Left lung (tissue), 10 donors: ENCODE measurements around the gene PRIMPOL. TPM values are rescaled to one million over a fixed set of nuclear protein-coding genes. Genes with fewer than 3 reads are reported as not detected.
"Not testable (repeated sequence)": the region's sequence is repeated elsewhere in the genome, so short reads cannot be mapped to it uniquely, and the experiment has no call there.

Experiments used
- ATAC-seq: fragments of 200-7000 bp; cut with Tn5 transposase; one replicate; pipeline ENCODE4 v1.9.1; 2020; ENCODE audit warnings: moderate library complexity
- DNase-seq, 4 donors: peaks; one replicate each; pipeline ENCODE4 v3.0.0-alpha.2; 2013 to 2020
- H3K27ac ChIP-seq, 2 donors: fragments of 200-600 bp; sonication (generic) in 1 of 2; one replicate each; pipeline versions ENCODE4 v1.5.0 to v1.8.0; 2020 to 2021
- H3K27me3 ChIP-seq, 2 donors: fragments of 200-600 bp; sonication (generic) in 1 of 2; one replicate each; pipeline versions ENCODE4 v1.5.0 to v1.8.0; 2020 to 2021
- H3K36me3 ChIP-seq, 2 donors: fragments of 200-600 bp; sonication (generic) in 1 of 2; one replicate each; pipeline versions ENCODE4 v1.5.0 to v1.8.0; 2020 to 2021
- H3K4me1 ChIP-seq, 2 donors: fragments of 200-600 bp; one replicate each; pipeline ENCODE4 v1.8.0; 2021
- H3K4me3 ChIP-seq, 2 donors: fragments of 200-600 bp; sonication (generic) in 1 of 2; one replicate each; pipeline versions ENCODE4 v1.5.0 to v1.8.0; 2020 to 2021; ENCODE audit warnings: mild to moderate bottlenecking in 1 of 2
- H3K9me3 ChIP-seq, 2 donors: fragments of 200-600 bp; sonication (generic) in 1 of 2; one replicate each; pipeline versions ENCODE4 v1.5.0 to v1.8.0; 2020 to 2021
- CTCF ChIP-seq, 2 donors: fragments of 200-600 bp; sonication (generic) in 1 of 2; IDR thresholded peaks; one replicate each; pipeline versions ENCODE4 v1.5.0 to v1.8.0; 2021; ENCODE audit warnings: antibody characterized with exemption in 2 of 2
- intact Hi-C, 2 donors: fragments of 100-400 bp; cut with DNase I; formaldehyde crosslinking; loops; one replicate each; pipeline versions ENCODE4 v1.11.2 to v1.14.2; 2022
- polyA plus RNA-seq, 6 donors: library from polyadenylated mRNA; unstranded; fragments of 120-200 nt; gene quantifications; one replicate each; pipeline ENCODE4 v1.2.1, GENCODE V29; 2013; ENCODE audit not compliant: insufficient read length in 6 of 6
- total RNA-seq, 2 donors: library from RNA; stranded (reverse); fragmentation: NEBNext Ultra II Directional; extraction: Animal tissue kit (Norgen Biotek cat#: 25700); gene quantifications; one replicate each; pipeline ENCODE4 v1.2.1, GENCODE V29; 2021
- donor health status: DM: no; HTN: yes; CAD: no.
- donor health status: DM: no; HTN: no; CAD: no.

PRIMPOL gene
- total and polyA plus RNA-seq, 8 donors, result 11.8 to 49.1 (median 40.2) TPM

GRCh38 chr4:184651899-184652298 lies 2.4 kb downstream of the PRIMPOL start:
- no peak for TF ChIP-seq CTCF (IDR thresholded peaks at IDR 0.05)
- DNase-seq (no peak), ATAC-seq (no peak)
- Histone ChIP-seq H3K27ac (no peak overlapping the region), H3K27me3 (no peaks in the 10 kb centered on the region), H3K9me3 (no peaks in the 10 kb centered on the region), H3K4me3 (no peak overlapping the region), H3K36me3 (no peaks in the 10 kb centered on the region), H3K4me1 (peaks cover 13 to 33% of the 10 kb centered on the region in 2 donors)
- intact Hi-C loops, result no loop called here

GRCh38 chr4:184652681-184653080 lies 3.1 kb downstream of the PRIMPOL start:
- H3K27me3 ChIP-seq, ATAC-seq, H3K27ac ChIP-seq, intact Hi-C loops, H3K4me3 ChIP-seq, H3K9me3 ChIP-seq, H3K36me3 ChIP-seq, DNase-seq: not testable (repeated sequence)
- peaks cover 7 to 33% of the 10 kb centered on the region in 2 donors for H3K4me1 ChIP-seq

GRCh38 chr4:184653650-184654049 lies 4.1 kb downstream of the PRIMPOL start:
- H3K27ac ChIP-seq, result no peak overlapping the region
- no peaks in the 10 kb centered on the region for H3K9me3 ChIP-seq
- DNase-seq (no peak), ATAC-seq (no peak)
- TF ChIP-seq CTCF (IDR thresholded peaks at IDR 0.05), result no peak
- H3K4me3 ChIP-seq, result no peak overlapping the region
- intact Hi-C loops, result no loop called here
- peaks cover 4 to 26% of the 10 kb centered on the region in 2 donors for H3K4me1 ChIP-seq
- no peaks in the 10 kb centered on the region for H3K27me3 ChIP-seq
- H3K36me3 ChIP-seq, result no peaks in the 10 kb centered on the region

DNA sequence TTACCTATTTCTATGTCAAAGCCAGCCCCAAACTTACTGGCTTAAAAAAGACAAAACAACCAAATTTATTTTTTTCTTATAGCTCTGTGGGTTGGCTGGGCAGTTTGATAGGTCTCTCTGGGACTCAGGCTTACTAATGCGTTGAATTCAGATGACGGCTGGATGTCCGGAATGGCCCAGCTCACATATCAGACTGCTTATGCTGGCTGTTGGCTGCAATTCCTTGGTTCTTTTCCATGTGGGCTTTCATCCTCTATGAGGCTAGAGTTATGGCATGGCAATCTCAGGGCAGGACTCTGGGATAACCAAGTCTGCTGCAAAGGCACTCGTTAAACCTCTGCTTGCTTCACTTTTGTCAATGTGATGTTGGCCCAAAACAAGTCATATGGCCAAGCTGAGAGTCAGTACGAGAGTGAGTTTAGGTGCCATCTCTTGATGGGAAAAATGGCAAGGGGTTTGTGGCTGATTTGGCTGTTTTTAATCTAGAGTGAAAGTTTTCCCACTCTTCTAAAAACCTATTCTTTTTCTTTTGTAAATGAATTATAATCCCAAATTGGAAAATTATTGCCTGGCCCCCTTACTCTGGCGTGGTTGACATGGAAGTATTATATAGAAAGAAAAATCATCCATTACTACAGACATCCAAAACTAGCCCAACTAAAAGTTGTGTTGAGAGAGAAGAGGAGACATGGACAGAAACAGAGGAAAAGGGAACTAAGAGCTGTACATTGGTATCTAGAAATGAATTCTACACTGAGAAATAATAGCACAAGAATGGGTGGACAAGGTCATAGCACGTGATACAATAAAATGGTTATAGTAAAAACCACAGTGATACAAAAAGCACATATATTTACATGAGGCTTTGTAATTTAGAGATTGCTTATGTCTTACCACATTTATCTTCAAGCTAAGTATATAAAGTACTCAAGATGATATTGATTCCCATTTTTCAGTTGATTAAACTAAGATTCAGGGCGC lies 6.6 kb downstream of the PRIMPOL start:
- Histone ChIP-seq H3K4me3 (no peak overlapping the region), H3K27ac (no peak overlapping the region), H3K36me3 (peaks cover 0 to 13% of the 10 kb centered on the region in 2 donors), H3K9me3 (no peaks in the 10 kb centered on the region), H3K27me3 (no peaks in the 10 kb centered on the region), H3K4me1 (peaks cover 0 to 12% of the 10 kb centered on the region in 2 donors)
- TF ChIP-seq CTCF (IDR thresholded peaks at IDR 0.05), result no peak
- ATAC-seq, result no peak
- no peak for DNase-seq
- intact Hi-C loops, result no loop called here

DNA sequence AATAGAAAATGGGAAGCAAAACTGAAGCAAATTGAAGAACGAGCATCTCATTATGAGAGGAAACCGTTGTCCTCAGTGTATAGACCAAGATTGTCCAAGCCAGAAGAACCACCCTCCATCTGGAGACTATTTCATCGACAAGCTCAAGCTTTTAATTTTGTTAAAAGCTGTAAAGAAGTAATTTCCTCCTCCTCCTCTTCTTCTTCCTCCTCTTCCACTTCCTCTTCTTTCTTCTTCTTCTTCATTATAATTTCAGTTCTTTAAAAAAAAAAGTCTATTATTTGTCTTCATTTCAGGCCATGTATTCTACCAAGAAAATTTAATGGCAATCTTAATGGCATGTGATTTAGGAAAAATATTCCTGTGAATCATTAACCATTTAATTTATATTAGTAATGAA lies 7.6 kb downstream of the PRIMPOL start:
- intact Hi-C loops, result no loop called here
- Histone ChIP-seq H3K27ac (no peak overlapping the region), H3K4me1 (peaks cover 0 to 9% of the 10 kb centered on the region in 2 donors), H3K9me3 (no peaks in the 10 kb centered on the region), H3K27me3 (no peaks in the 10 kb centered on the region), H3K36me3 (peaks cover 0 to 18% of the 10 kb centered on the region in 2 donors), H3K4me3 (no peak overlapping the region)
- no peak for TF ChIP-seq CTCF (IDR thresholded peaks at IDR 0.05)
- DNase-seq (no peak), ATAC-seq (no peak)

DNA sequence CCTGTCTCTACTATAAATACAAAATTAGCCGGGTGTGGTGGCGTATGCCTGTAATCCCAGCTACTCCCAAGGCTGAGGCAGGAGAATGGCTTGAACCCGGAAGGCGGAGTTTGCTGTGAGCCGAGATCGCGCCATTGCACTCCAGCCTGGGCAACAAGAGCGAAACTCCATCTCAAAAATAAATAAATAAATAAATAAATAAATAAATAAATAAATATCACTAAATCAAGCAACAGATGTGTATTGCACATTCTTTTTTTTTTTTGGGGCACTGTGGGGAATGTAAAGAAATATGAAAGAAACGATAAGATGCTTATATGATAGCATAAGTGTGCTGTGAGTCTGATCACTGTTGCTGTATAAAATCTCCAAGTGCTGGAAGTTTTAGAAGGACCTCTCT lies 8.3 kb downstream of the PRIMPOL start:
- H3K27me3 ChIP-seq, H3K27ac ChIP-seq, DNase-seq, H3K9me3 ChIP-seq, ATAC-seq, H3K4me3 ChIP-seq, intact Hi-C loops: not testable (repeated sequence)
- Histone ChIP-seq H3K4me1 (peaks cover 0 to 16% of the 10 kb centered on the region in 2 donors), H3K36me3 (peaks cover 0 to 18% of the 10 kb centered on the region in 2 donors)
